Measurements from ENCODE around the gene OR7C1.
"Not testable (repeated sequence)": the region's sequence is repeated elsewhere in the genome, so short reads cannot be mapped to it uniquely, and the experiment has no call there.

The OR7C1 gene

GRCh38 chr19:14783410-14783998, 51.5 kb downstream of the OR7C1 start:
- not testable (repeated sequence) for DNase-seq

- DNase-seq = no peak
Measured at GRCh38 chr19:14782626-14783409, 52.2 kb downstream of the OR7C1 start.

GRCh38 chr19:14781713-14782536, 53.1 kb downstream of the OR7C1 start:
- DNase-seq = not testable (repeated sequence)

- not testable (repeated sequence) for DNase-seq
Measured at GRCh38 chr19:14780622-14781225, 54.3 kb downstream of the OR7C1 start.

- DNase-seq = no peak
Measured at GRCh38 chr19:14779151-14779550, 55.8 kb downstream of the OR7C1 start.

- not testable (repeated sequence) for DNase-seq
Measured at GRCh38 chr19:14778110-14778845, 56.7 kb downstream of the OR7C1 start, which contains the start of gene ADGRE2. Gene ADGRE2, minus strand, starts transcription at chr19:14778560. Its CDS starts 1,804 bp downstream, at chr19:14776756.

- not testable (repeated sequence) for DNase-seq
Measured at GRCh38 chr19:14777645-14778044, 57.3 kb downstream of the OR7C1 start.

GRCh38 chr19:14775869-14776586, 59.0 kb downstream of the OR7C1 start:
- no peak for DNase-seq

GRCh38 chr19:14775326-14775725, 59.7 kb downstream of the OR7C1 start:
- DNase-seq = not testable (repeated sequence)

GRCh38 chr19:14774373-14774772, 60.6 kb downstream of the OR7C1 start:
- DNase-seq = no peak

GRCh38 chr19:14773722-14774121, 61.3 kb downstream of the OR7C1 start:
- DNase-seq = not testable (repeated sequence)

GRCh38 chr19:14772995-14773394, 62.0 kb downstream of the OR7C1 start:
- DNase-seq = no peak

GRCh38 chr19:14772467-14772866, 62.5 kb downstream of the OR7C1 start:
- no peak for DNase-seq

- no peak for DNase-seq
Measured at GRCh38 chr19:14770944-14771839, 63.8 kb downstream of the OR7C1 start.

- DNase-seq = no peak
Measured at GRCh38 chr19:14770136-14770535, 64.8 kb downstream of the OR7C1 start.

- DNase-seq = no peak
Measured at GRCh38 chr19:14769201-14769600, 65.8 kb downstream of the OR7C1 start.

- DNase-seq = no peak
Measured at GRCh38 chr19:14768001-14768400, 67.0 kb downstream of the OR7C1 start.

- no peak for DNase-seq
Measured at GRCh38 chr19:14767466-14767971, 67.5 kb downstream of the OR7C1 start.

- DNase-seq = not testable (repeated sequence)
Measured at GRCh38 chr19:14765841-14766240, 69.1 kb downstream of the OR7C1 start.

- not testable (repeated sequence) for DNase-seq
Measured at GRCh38 chr19:14765403-14765802, 69.6 kb downstream of the OR7C1 start.
